DOHH2 (cell line): ENCODE measurements around the gene TMEM30B.

Experiments
- H3F3A ChIP-seq: fragments of 200-600 bp; sonication (generic), shearing (Covaris generic); 2 replicates; pipeline ENCODE4 v1.6.0; 2016; ENCODE audit warnings: antibody characterized with exemption, mild to moderate bottlenecking; ENCODE audit not compliant: control insufficient read depth, insufficient read depth
- H3K27ac ChIP-seq: fragments of 200-600 bp; sonication (generic); 2 replicates; pipeline ENCODE4 v1.5.1; 2014; ENCODE audit warnings: low read depth, mild to moderate bottlenecking, low read length, moderate library complexity
- H3K27me3 ChIP-seq: fragments of 200-600 bp; sonication (generic); 2 replicates; pipeline ENCODE4 v1.6.1; 2014; ENCODE audit warnings: mild to moderate bottlenecking, low read length, mixed read lengths; ENCODE audit not compliant: control insufficient read depth
- H3K36me3 ChIP-seq: fragments of 200-600 bp; sonication (generic); 2 replicates; pipeline ENCODE4 v1.6.1; 2014; ENCODE audit warnings: mild to moderate bottlenecking, low read length, moderate library complexity, mixed read lengths; ENCODE audit not compliant: control insufficient read depth
- H3K4me1 ChIP-seq: fragments of 200-600 bp; sonication (generic); 2 replicates; pipeline ENCODE4 v1.6.1; 2014; ENCODE audit warnings: mild to moderate bottlenecking, low read length, mixed read lengths; ENCODE audit not compliant: control insufficient read depth
- H3K4me2 ChIP-seq: fragments of 200-600 bp; sonication (generic); 2 replicates; pipeline ENCODE4 v1.6.0; 2014; ENCODE audit warnings: mild to moderate bottlenecking, low read length, moderate library complexity
- H3K4me3 ChIP-seq: fragments of 200-600 bp; sonication (generic); 2 replicates; pipeline ENCODE4 v1.5.1; 2014; ENCODE audit warnings: mild to moderate bottlenecking, low read length, mixed read lengths
- H3K79me2 ChIP-seq: fragments of 200-600 bp; sonication (generic); 2 replicates; pipeline ENCODE4 v1.6.1; 2014; ENCODE audit warnings: mild to moderate bottlenecking, low read length, mixed read lengths; ENCODE audit not compliant: control insufficient read depth
- H3K9me2 ChIP-seq: fragments of 200-600 bp; sonication (generic); replicated peaks from 2 replicates; pipeline ENCODE4 v1.6.1; 2014; ENCODE audit warnings: mild to moderate bottlenecking, low read length, mixed read lengths; ENCODE audit not compliant: control insufficient read depth
- H3K9me3 ChIP-seq: fragments of 200-600 bp; sonication (generic); 2 replicates; pipeline ENCODE4 v1.6.1; 2014; ENCODE audit warnings: antibody characterized with exemption, low read length, mixed read lengths; ENCODE audit not compliant: control insufficient read depth, insufficient read depth
- H4K20me1 ChIP-seq: fragments of 200-600 bp; sonication (generic); 2 replicates; pipeline ENCODE4 v1.6.0; 2014; ENCODE audit warnings: low read depth, mild to moderate bottlenecking, antibody characterized with exemption, low read length, moderate library complexity; ENCODE audit not compliant: control insufficient read depth, insufficient read depth
- EZH2phosphoT487 ChIP-seq: fragments of 200-600 bp; sonication (generic); IDR thresholded peaks from 2 replicates; pipeline ENCODE4 v1.6.1; 2017; ENCODE audit warnings: borderline replicate concordance, mild to moderate bottlenecking, antibody characterized with exemption, low read length, moderate library complexity, mixed read lengths
- TF ChIP-seq, protein P1 (sequence below): fragments of 200-600 bp; sonication (generic); IDR thresholded peaks from one replicate; pipeline ENCODE4 v1.5.1; 2014; ENCODE audit warnings: antibody characterized with exemption, mild to moderate bottlenecking, low read depth, low read length; ENCODE audit not compliant: poor library complexity, severe bottlenecking

The TMEM30B gene

GRCh38 chr14:61260939-61261776 lies 20.0 kb downstream of the TMEM30B start:
- TF ChIP-seq, protein P1, sequence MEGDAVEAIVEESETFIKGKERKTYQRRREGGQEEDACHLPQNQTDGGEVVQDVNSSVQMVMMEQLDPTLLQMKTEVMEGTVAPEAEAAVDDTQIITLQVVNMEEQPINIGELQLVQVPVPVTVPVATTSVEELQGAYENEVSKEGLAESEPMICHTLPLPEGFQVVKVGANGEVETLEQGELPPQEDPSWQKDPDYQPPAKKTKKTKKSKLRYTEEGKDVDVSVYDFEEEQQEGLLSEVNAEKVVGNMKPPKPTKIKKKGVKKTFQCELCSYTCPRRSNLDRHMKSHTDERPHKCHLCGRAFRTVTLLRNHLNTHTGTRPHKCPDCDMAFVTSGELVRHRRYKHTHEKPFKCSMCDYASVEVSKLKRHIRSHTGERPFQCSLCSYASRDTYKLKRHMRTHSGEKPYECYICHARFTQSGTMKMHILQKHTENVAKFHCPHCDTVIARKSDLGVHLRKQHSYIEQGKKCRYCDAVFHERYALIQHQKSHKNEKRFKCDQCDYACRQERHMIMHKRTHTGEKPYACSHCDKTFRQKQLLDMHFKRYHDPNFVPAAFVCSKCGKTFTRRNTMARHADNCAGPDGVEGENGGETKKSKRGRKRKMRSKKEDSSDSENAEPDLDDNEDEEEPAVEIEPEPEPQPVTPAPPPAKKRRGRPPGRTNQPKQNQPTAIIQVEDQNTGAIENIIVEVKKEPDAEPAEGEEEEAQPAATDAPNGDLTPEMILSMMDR = no peak
- no peak for TF ChIP-seq EZH2phosphoT487
- Histone ChIP-seq H3K9me2 (no peaks in the 10 kb centered on the region), H3K36me3 (no peaks in the 10 kb centered on the region), H3K4me1 (no peaks in the 10 kb centered on the region), H3K27me3 (no peaks in the 10 kb centered on the region), H3K79me2 (no peaks in the 10 kb centered on the region), H3K4me3 (no peak overlapping the region), H4K20me1 (no peaks in the 10 kb centered on the region), H3K9me3 (no peaks in the 10 kb centered on the region), H3K27ac (no peak overlapping the region), H3F3A (no peaks in the 10 kb centered on the region), H3K4me2 (no peak overlapping the region)

- no peaks in the 10 kb centered on the region for H3F3A ChIP-seq
- H3K4me2 ChIP-seq = no peak overlapping the region
- H3K36me3 ChIP-seq = no peaks in the 10 kb centered on the region
- TF ChIP-seq EZH2phosphoT487 = no peak
- TF ChIP-seq, protein P1 = no peak
- no peaks in the 10 kb centered on the region for H3K79me2 ChIP-seq
- no peaks in the 10 kb centered on the region for H4K20me1 ChIP-seq
- no peak overlapping the region for H3K27ac ChIP-seq
- peaks cover 8% of the 10 kb centered on the region for H3K4me1 ChIP-seq
- no peak overlapping the region for H3K4me3 ChIP-seq
- H3K27me3 ChIP-seq = no peaks in the 10 kb centered on the region
- no peaks in the 10 kb centered on the region for H3K9me3 ChIP-seq
- no peaks in the 10 kb centered on the region for H3K9me2 ChIP-seq
Observed at GRCh38 chr14:61258985-61259384, 22.2 kb downstream of the TMEM30B start.

DNA sequence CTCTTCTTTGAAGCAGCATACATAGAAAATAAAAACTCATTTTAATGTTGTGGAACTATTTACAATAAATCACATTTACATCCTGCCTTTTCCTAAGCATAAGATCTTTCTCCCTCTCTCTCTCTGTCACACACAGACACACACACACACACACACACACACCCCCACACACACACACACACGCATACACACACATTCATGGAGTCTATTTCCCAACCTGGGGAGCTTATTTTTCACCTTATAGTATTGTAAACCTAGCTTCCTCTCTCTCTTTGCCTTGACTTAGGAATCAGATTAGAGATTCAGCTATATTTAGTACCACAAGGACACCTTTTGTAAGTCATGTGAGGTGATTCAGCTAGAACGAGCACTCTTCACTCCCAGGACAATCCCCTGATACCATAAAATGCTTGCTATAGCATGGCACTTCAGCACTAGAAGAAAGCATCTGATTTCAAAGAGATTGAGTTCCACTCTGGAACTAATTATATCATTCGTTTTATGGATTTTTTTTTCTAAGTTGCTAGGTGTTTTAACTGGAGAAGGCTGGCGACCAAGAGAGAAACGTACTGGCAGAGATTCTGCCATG lies 23.6 kb downstream of the TMEM30B start:
- H3F3A ChIP-seq = 0 out of 2 replicates have a peak, but pooled peaks cover 3% of the 10 kb centered on the region
- no peaks in the 10 kb centered on the region for H3K9me2 ChIP-seq
- H3K27ac ChIP-seq = no peak overlapping the region
- no peaks in the 10 kb centered on the region for H3K79me2 ChIP-seq
- no peak overlapping the region for H3K4me2 ChIP-seq
- peaks cover 22% of the 10 kb centered on the region for H3K4me1 ChIP-seq
- no peak overlapping the region for H3K4me3 ChIP-seq
- no peaks in the 10 kb centered on the region for H3K36me3 ChIP-seq
- TF ChIP-seq, protein P1 = no peak
- TF ChIP-seq EZH2phosphoT487 = no peak
- H3K27me3 ChIP-seq = no peaks in the 10 kb centered on the region
- no peaks in the 10 kb centered on the region for H3K9me3 ChIP-seq
- H4K20me1 ChIP-seq = no peaks in the 10 kb centered on the region
